Cardiac fibroblast (primary cell): ENCODE results near the gene RNU6-1.

Experiments used
- DNase-seq, 2 donors: peaks; one replicate each; pipeline versions ENCODE4 v3.0.0 to v3.0.0-alpha.2; 2010; ENCODE audit warnings: low read depth in 2 of 2
- H3K4me3 ChIP-seq, 2 donors: replicated peaks in 1 of 2; 1 replicate in 1 of 2; 2 replicates in 1 of 2; pipeline ENCODE4 v1.5.1; 2011; ENCODE audit warnings: low read depth in 2 of 2, low read length in 2 of 2, mild to moderate bottlenecking in 2 of 2, moderate library complexity in 1 of 2
- TF ChIP-seq, protein P1 (sequence below): IDR thresholded peaks from one replicate; pipeline ENCODE4 v1.5.1; 2011; ENCODE audit warnings: low read depth, mild to moderate bottlenecking, low read length, inconsistent platforms

Gene RNU6-1

DNA sequence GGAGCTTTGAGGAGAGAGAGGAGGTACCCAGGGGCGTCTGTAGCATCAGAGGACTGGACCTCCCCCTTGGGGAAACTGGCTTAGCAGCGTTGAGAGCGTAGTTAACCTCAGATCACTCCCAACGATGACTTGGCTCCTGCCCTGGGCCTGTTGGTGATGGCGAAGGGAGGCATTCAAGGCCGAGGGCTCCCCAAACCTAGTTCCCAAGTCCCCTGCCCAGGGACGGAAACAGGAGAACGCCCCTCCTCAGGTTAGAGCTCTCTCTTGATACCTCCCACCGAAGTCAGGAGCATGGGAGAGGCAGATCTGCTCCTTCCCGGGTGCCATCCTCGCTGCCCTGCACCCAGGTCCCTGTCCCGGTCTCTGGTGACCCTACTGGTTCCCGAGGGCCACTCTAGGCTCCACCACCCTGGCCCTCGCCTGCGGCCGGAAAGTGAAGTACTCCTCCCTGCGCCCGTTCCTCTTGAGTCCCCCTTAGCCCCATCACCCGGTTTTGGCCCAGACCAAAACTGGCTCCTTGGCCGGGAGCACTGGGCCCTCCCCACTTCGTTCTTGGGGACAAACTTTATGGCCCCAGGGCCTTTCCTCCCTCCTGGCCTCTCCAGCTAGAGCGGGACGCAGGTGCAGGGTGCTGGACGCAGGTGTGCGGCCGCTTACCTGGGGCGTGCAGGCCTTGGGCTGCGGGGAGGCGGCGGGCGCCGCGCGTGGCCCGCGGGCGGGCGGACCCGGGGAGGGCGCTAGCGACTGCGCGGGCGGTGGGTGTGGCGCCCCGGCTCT is 17.1 kb downstream of the RNU6-1 start:
- no peak overlapping the region for H3K4me3 ChIP-seq
- TF ChIP-seq, protein P1, sequence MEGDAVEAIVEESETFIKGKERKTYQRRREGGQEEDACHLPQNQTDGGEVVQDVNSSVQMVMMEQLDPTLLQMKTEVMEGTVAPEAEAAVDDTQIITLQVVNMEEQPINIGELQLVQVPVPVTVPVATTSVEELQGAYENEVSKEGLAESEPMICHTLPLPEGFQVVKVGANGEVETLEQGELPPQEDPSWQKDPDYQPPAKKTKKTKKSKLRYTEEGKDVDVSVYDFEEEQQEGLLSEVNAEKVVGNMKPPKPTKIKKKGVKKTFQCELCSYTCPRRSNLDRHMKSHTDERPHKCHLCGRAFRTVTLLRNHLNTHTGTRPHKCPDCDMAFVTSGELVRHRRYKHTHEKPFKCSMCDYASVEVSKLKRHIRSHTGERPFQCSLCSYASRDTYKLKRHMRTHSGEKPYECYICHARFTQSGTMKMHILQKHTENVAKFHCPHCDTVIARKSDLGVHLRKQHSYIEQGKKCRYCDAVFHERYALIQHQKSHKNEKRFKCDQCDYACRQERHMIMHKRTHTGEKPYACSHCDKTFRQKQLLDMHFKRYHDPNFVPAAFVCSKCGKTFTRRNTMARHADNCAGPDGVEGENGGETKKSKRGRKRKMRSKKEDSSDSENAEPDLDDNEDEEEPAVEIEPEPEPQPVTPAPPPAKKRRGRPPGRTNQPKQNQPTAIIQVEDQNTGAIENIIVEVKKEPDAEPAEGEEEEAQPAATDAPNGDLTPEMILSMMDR, result no peak
- DNase-seq, result no peak

DNA sequence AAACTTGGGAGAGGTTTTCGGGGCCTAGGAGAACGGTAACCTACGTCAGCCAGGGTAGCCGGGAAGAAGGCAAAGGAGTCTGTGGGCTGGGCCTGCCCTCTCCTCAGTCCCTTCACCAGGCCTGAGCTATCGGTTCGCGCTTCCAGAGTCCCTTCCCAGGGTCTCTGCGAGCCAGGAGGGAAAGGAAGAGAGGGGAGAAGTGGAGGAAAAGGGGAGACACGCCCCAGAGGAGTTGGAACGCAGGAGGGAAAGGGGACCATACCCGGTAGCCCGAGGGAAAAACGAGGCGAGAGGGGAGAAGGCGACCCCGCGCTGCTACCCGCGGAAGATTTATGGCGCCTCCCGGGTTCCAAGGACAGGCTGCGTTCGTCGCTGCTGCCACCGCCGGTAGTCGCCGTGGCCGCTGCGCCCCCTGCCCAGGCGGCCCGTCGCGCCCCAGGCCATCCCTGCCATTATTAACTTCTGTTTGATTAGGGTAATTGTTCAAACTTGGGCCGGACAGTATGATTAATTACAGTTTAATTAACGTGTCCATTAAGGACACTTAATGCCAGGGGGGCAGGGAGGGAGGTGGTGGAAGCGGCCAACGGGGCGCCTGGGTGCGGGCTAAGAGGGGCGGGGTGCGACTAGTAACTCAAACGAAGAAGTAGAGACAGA is 17.9 kb downstream of the RNU6-1 start:
- TF ChIP-seq, protein P1, result no peak
- no peak for DNase-seq
- no peak overlapping the region for H3K4me3 ChIP-seq

- no peak overlapping the region for H3K4me3 ChIP-seq
- peak; percentile 60 to 66 for DNase-seq
- TF ChIP-seq, protein P1, result no peak
Observed at GRCh38 chr15:67820992-67821783, 18.7 kb downstream of the RNU6-1 start.

GRCh38 chr15:67820122-67820991 is 19.5 kb downstream of the RNU6-1 start:
- no peak overlapping the region for H3K4me3 ChIP-seq
- DNase-seq, result no peak
- TF ChIP-seq, protein P1, result no peak

- TF ChIP-seq, protein P1, result no peak
- no peak overlapping the region for H3K4me3 ChIP-seq
- no peak for DNase-seq
Observed at GRCh38 chr15:67819636-67820035, 20.2 kb downstream of the RNU6-1 start.

- TF ChIP-seq, protein P1, result no peak
- H3K4me3 ChIP-seq, result no peak overlapping the region
- DNase-seq, result no peak
Observed at GRCh38 chr15:67818464-67818863, 21.4 kb downstream of the RNU6-1 start.
